Endothelial cell (in vitro differentiated cells): Measurements from ENCODE around the gene C2. TPM values are rescaled to one million over a fixed set of nuclear protein-coding genes. Genes with fewer than 3 reads are reported as not detected.
"Not testable (repeated sequence)": the region's sequence is repeated elsewhere in the genome, so short reads cannot be mapped to it uniquely, and the experiment has no call there.

Experiments
- DNase-seq: peaks from one replicate; pipeline ENCODE4 v3.0.0; 2021; ENCODE audit warnings: low spot score
- H3K27ac Mint-ChIP-seq: one replicate; pipeline ENCODE4 v1.8.0; 2021; ENCODE audit warnings: mixed read lengths, inconsistent platforms; ENCODE audit not compliant: unreplicated experiment
- H3K27me3 Mint-ChIP-seq: one replicate; pipeline ENCODE4 v1.8.0; 2021; ENCODE audit warnings: mild to moderate bottlenecking, moderate library complexity, mixed read lengths, inconsistent platforms; ENCODE audit not compliant: unreplicated experiment
- H3K36me3 Mint-ChIP-seq: one replicate; pipeline ENCODE4 v1.8.0; 2021; ENCODE audit warnings: mild to moderate bottlenecking, low read depth, mixed read lengths, inconsistent platforms; ENCODE audit not compliant: unreplicated experiment
- H3K4me1 Mint-ChIP-seq: one replicate; pipeline ENCODE4 v1.8.0; 2021; ENCODE audit warnings: mild to moderate bottlenecking, mixed read lengths, inconsistent platforms; ENCODE audit not compliant: unreplicated experiment
- H3K4me3 Mint-ChIP-seq: one replicate; pipeline ENCODE4 v1.8.0; 2021; ENCODE audit warnings: mild to moderate bottlenecking, mixed read lengths, inconsistent platforms; ENCODE audit not compliant: unreplicated experiment
- H3K9me3 Mint-ChIP-seq: one replicate; pipeline ENCODE4 v1.8.0; 2021; ENCODE audit warnings: mixed read lengths, inconsistent platforms; ENCODE audit not compliant: unreplicated experiment
- microRNA-seq: library from miRNA; unstranded; fragments of <30 nt; microRNA quantifications from one replicate; pipeline ENCODE4, GENCODE V29; 2020; ENCODE audit not compliant: unreplicated experiment
- total RNA-seq: library from RNA; stranded (reverse); fragmentation: NEBNext Ultra II Directional; extraction: Animal tissue kit (Norgen Biotek cat#: 25700); gene quantifications from one replicate; pipeline ENCODE4 v1.2.1, GENCODE V29; 2021; ENCODE audit not compliant: unreplicated experiment

C2 gene
- total RNA-seq, 1 donor from 2014 or later, result 0.82 TPM

DNA sequence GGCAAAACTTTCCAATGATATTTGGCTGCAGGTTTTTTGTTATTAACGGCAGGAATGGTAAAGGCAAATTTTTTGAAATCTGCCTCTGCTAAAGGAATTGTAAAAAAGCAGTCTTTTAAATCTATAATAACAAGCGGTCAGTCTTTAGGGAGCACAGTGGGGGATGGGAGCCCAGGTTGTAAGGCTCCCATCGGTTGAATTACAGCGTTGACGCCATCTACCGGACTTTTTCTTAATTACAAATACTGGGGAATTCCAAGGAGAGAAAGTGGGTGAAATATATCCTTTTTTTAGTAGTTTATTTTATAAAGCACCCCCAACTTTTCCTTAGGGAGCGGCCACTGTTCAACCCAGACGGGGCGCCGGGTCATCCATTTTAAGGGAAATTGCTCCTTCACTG is 61.8 kb downstream of the C2 start:
- H3K4me1 Mint-ChIP-seq, DNase-seq, H3K9me3 Mint-ChIP-seq, H3K36me3 Mint-ChIP-seq, H3K27me3 Mint-ChIP-seq, H3K27ac Mint-ChIP-seq, H3K4me3 Mint-ChIP-seq: not testable (repeated sequence)

DNA sequence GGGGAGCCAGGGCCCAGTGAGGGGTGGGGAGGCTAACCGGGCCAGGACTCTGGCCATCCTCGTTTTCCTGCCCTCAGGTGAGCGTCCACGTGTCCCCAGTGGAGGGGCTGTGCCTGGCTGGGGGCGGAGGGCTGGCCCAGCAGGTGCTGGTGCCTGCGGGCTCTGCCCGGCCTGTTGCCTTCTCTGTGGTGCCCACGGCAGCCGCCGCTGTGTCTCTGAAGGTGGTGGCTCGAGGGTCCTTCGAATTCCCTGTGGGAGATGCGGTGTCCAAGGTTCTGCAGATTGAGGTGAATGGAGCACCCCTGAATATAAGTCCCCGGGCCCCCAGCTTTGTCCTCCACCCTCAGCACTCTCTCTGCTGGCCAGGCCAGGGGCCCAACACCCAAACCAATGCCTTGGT is 66.9 kb downstream of the C2 start:
- not testable (repeated sequence) for H3K4me1 Mint-ChIP-seq, H3K4me3 Mint-ChIP-seq, H3K36me3 Mint-ChIP-seq, H3K27me3 Mint-ChIP-seq, H3K9me3 Mint-ChIP-seq, DNase-seq, H3K27ac Mint-ChIP-seq

Small RNAs within 50 kb of the gene (microRNA-seq; reads per million reads assigned to microRNA genes)
- 1.6 reads per million, percentile 24 among the genes with 10 or more reads in this experiment for gene MIR1236

Other genes starting within 250 kb of the C2 start
- gene LY6G5C, start 246.7 kb upstream of the C2 start, total RNA-seq, result 22.0 TPM
- gene ABHD16A, start 224.4 kb upstream of the C2 start, total RNA-seq, result 54.7 TPM
- not detected for gene LY6G6F, start 220.9 kb upstream of the C2 start, total RNA-seq
- not detected for gene LY6G6D, start 212.4 kb upstream of the C2 start, total RNA-seq
- gene LY6G6C, start 206.0 kb upstream of the C2 start, total RNA-seq, result 0.28 TPM
- gene MPIG6B, start 204.3 kb upstream of the C2 start, total RNA-seq, result not detected
- gene DDAH2, start 198.4 kb upstream of the C2 start, total RNA-seq, result 145 TPM
- 420 TPM for gene CLIC1, start 191.2 kb upstream of the C2 start, total RNA-seq
- 16.1 TPM for gene MSH5, start 187.7 kb upstream of the C2 start, total RNA-seq
- gene SAPCD1, start 165.1 kb upstream of the C2 start, total RNA-seq, result 2.4 TPM
- 0.74 TPM for gene VWA7, start 150.4 kb upstream of the C2 start, total RNA-seq
- gene VARS1, start 132.0 kb upstream of the C2 start, total RNA-seq, result 53.0 TPM
- gene LSM2, start 120.8 kb upstream of the C2 start, total RNA-seq, result 57.1 TPM
- 0.82 TPM for gene HSPA1L, start 112.4 kb upstream of the C2 start, total RNA-seq
- gene HSPA1A, start 112.2 kb upstream of the C2 start, total RNA-seq, result 27.2 TPM
- gene HSPA1B, start 100.0 kb upstream of the C2 start, total RNA-seq, result 19.8 TPM
- gene NEU1, start 64.9 kb upstream of the C2 start, total RNA-seq, result 31.9 TPM
- 1.6 TPM for gene SLC44A4, start 48.7 kb upstream of the C2 start, total RNA-seq
- 53.4 TPM for gene EHMT2, start 30.0 kb upstream of the C2 start, total RNA-seq
- gene ZBTB12, start 25.6 kb upstream of the C2 start, total RNA-seq, result 9.0 TPM
- gene CFB, start 18.4 kb downstream of the C2 start, total RNA-seq, result not detected
- gene NELFE, start 31.3 kb downstream of the C2 start, total RNA-seq, result 47.8 TPM
- 63.4 TPM for gene SKIC2, start 31.5 kb downstream of the C2 start, total RNA-seq
- 12.6 TPM for gene DXO, start 44.4 kb downstream of the C2 start, total RNA-seq
- gene C4A, start 54.3 kb downstream of the C2 start, total RNA-seq, result 6.1 TPM
- 4.6 TPM for gene C4B, start 87.1 kb downstream of the C2 start, total RNA-seq
- 0.44 TPM for gene CYP21A2, start 110.7 kb downstream of the C2 start, total RNA-seq
- gene TNXB, start 181.6 kb downstream of the C2 start, total RNA-seq, result 7.5 TPM
- gene ATF6B, start 200.5 kb downstream of the C2 start, total RNA-seq, result 72.9 TPM
- 5.2 TPM for gene FKBPL, start 202.6 kb downstream of the C2 start, total RNA-seq
- 2.1 TPM for gene PRRT1, start 224.2 kb downstream of the C2 start, total RNA-seq
- 44.4 TPM for gene PPT2, start 226.4 kb downstream of the C2 start, total RNA-seq
- 37.4 TPM for gene EGFL8, start 236.9 kb downstream of the C2 start, total RNA-seq
- gene AGPAT1, start 248.4 kb downstream of the C2 start, total RNA-seq, result 93.3 TPM